HepG2 (cell line): ENCODE data around the gene RASD1. TPM values are rescaled to one million over a fixed set of nuclear protein-coding genes. Genes with fewer than 3 reads are reported as not detected.

Experiments
- ATAC-seq: fragments of 200-7000 bp; cut with Tn5 transposase; 3 replicates; pipeline ENCODE4 v1.9.1; 2020; ENCODE audit warnings: mild to moderate bottlenecking, moderate library complexity
- BruUV-seq: library from RNA; stranded (reverse); fragments of 400-500 nt; replicated peaks from 2 replicates; lab custom pipeline; 2021; lab: Mats Ljungman, UMichigan
- CTCF ChIA-PET: fragments of 300-600 bp; formaldehyde crosslinking; extraction: SDS; loops from one replicate; lab custom pipeline; 2021; ENCODE audit warnings: low total read pairs, inconsistent platforms, low intra/inter-chr PET ratio; lab: Yijun Ruan, JAX
- POLR2A ChIA-PET: fragments of 350-600 bp; sonication (Branson Sonifier 250); formaldehyde crosslinking; loops from one replicate; lab custom pipeline; 2020; ENCODE audit warnings: antibody characterized with exemption, inconsistent platforms; lab: Yijun Ruan, JAX
- DNase-seq: peaks from one replicate; pipeline ENCODE4 v3.0.0-alpha.2; 2015; ENCODE audit warnings: low spot score
- FAIRE-seq: peaks from 3 replicates; lab custom pipeline; 2011; peaks lifted over from hg19 to GRCh38; lab: Jason Lieb, UNC
- H2AFZ ChIP-seq: one replicate; pipeline ENCODE4 v1.6.1; 2011; ENCODE audit warnings: low read length, inconsistent platforms
- H3K27ac ChIP-seq: fragments of 300-600 bp; 3 replicates; pipeline ENCODE4 v1.8.0; 2011; ENCODE audit warnings: mixed run types, mild to moderate bottlenecking, mixed read lengths, low read length, inconsistent platforms; ENCODE audit not compliant: insufficient read depth; ENCODE audit errors: extremely low read length
- H3K27me3 ChIP-seq, 2 experiments: fragments of 200-600 bp in 1 of 2; 2 replicates in 1 of 2; 3 replicates in 1 of 2; pipeline versions ENCODE4 v1.6.0 to v1.8.0; 2011; ENCODE audit warnings: low read length in 2 of 2, mild to moderate bottlenecking in 2 of 2, moderate library complexity in 2 of 2, inconsistent platforms in 1 of 2; ENCODE audit not compliant: insufficient read depth in 2 of 2, control insufficient read depth in 1 of 2
- H3K36me3 ChIP-seq, 2 experiments: fragments of 200-600 bp in 1 of 2; replicated peaks in 1 of 2; 2 replicates in 1 of 2; 3 replicates in 1 of 2; pipeline versions ENCODE4 v1.5.1 to v1.8.0; 2011; ENCODE audit warnings: low read length in 2 of 2, inconsistent platforms in 1 of 2; ENCODE audit not compliant: insufficient read depth in 2 of 2, control insufficient read depth in 1 of 2
- H3K4me1 ChIP-seq: 2 replicates; pipeline ENCODE4 v1.5.1; 2012; ENCODE audit warnings: low read length, inconsistent platforms; ENCODE audit not compliant: insufficient read depth
- H3K4me2 ChIP-seq: 2 replicates; pipeline ENCODE4 v1.6.0; 2011; ENCODE audit warnings: low read depth, low read length, inconsistent platforms
- H3K4me3 ChIP-seq, 3 experiments: fragments of 200-600 bp in 1 of 3; sonication (generic), shearing (Covaris generic) in 1 of 3; replicated peaks in 1 of 3; 2 replicates each; pipeline ENCODE4 v1.5.1; 2011 to 2016; ENCODE audit warnings: low read length in 3 of 3, inconsistent platforms in 2 of 3, low read depth in 2 of 3, mild to moderate bottlenecking in 2 of 3, control low read depth in 1 of 3, mixed read lengths in 1 of 3; ENCODE audit not compliant: insufficient read depth in 1 of 3
- H3K79me2 ChIP-seq: one replicate; pipeline ENCODE4 v1.6.1; 2011; ENCODE audit warnings: low read length, inconsistent platforms; ENCODE audit not compliant: insufficient read depth
- H3K9ac ChIP-seq: 2 replicates; pipeline ENCODE4 v1.6.0; 2011; ENCODE audit warnings: mild to moderate bottlenecking, low read depth, low read length, inconsistent platforms; ENCODE audit not compliant: insufficient read depth
- H3K9me3 ChIP-seq: 2 replicates; pipeline ENCODE4 v1.5.1; 2012; ENCODE audit warnings: mild to moderate bottlenecking, low read length
- H4K20me1 ChIP-seq: 2 replicates; pipeline ENCODE4 v1.6.0; 2011; ENCODE audit warnings: inconsistent platforms, mild to moderate bottlenecking, low read length, moderate library complexity; ENCODE audit not compliant: insufficient read depth
- CBX1 ChIP-seq: IDR thresholded peaks from one replicate; pipeline ENCODE4 v1.6.1; 2016; ENCODE audit warnings: antibody characterized with exemption, low read depth
- ELF1 ChIP-seq: sonication (generic); formaldehyde crosslinking; IDR thresholded peaks from 2 replicates; pipeline ENCODE4 v1.4.0; 2020; ENCODE audit warnings: missing genetic modification reagents
- GATAD2A ChIP-seq: IDR thresholded peaks from 2 replicates; pipeline ENCODE4 v1.6.1; 2016
- MED13 ChIP-seq: sonication (generic); formaldehyde crosslinking; IDR thresholded peaks from 2 replicates; pipeline ENCODE4 v1.5.0; 2020; ENCODE audit warnings: missing genetic modification reagents
- MYNN ChIP-seq: sonication (generic); formaldehyde crosslinking; IDR thresholded peaks from 2 replicates; pipeline ENCODE4 v1.4.0; 2020; ENCODE audit warnings: mild to moderate bottlenecking, low read depth, missing genetic modification reagents
- NR3C1 ChIP-seq: sonication (generic); formaldehyde crosslinking; IDR thresholded peaks from 2 replicates; pipeline ENCODE4 v1.4.0; 2020; ENCODE audit warnings: missing genetic modification reagents
- SRSF4 ChIP-seq: fragments of 200-400 bp; formaldehyde crosslinking; IDR thresholded peaks from one replicate; pipeline ENCODE4 v1.6.1; 2018; ENCODE audit warnings: mild to moderate bottlenecking, low read depth, low read length, moderate library complexity; ENCODE audit not compliant: poor library complexity, severe bottlenecking
- ZNF253 ChIP-seq: sonication (generic); formaldehyde crosslinking; IDR thresholded peaks from 2 replicates; pipeline ENCODE4 v1.8.0; 2022; ENCODE audit warnings: mild to moderate bottlenecking, missing genetic modification reagents, borderline replicate concordance
- WGBS: methylation state at CpG from one replicate; pipeline ENCODE4 v1.1.6; 2017; ENCODE audit warnings: low lambda C conversion rate; 5-methylcytosine and 5-hydroxymethylcytosine counted together
- in situ Hi-C: cut with HindIII; loops from 2 replicates; pipeline ENCODE4 v1.10.0; 2017; ENCODE audit warnings: low pct_unique_long_range_greater_than_20kb; ENCODE audit not compliant: extremely low pct_ligation_motif_present
- intact Hi-C: fragments of 100-400 bp; cut with micrococcal nuclease; formaldehyde crosslinking; loops from one replicate; pipeline ENCODE4 v1.10.0; 2022; ENCODE audit not compliant: unreplicated experiment
- polyA plus RNA-seq, 8 experiments: library from polyadenylated mRNA; depleted of rRNA in 3 of 8; stranded (reverse) in 7 of 8; unstranded in 1 of 8; fragments of >200 nt; fragmentation: Illumina TruSeq in 4 of 8; extraction: Trizol in 4 of 8; gene quantifications; 2 replicates each; pipeline versions ENCODE4 v1.2.1 to v1.2.3, GENCODE V29; 2011 to 2016; ENCODE audit warnings: low read depth in 4 of 8, missing spikeins in 1 of 8, mixed read lengths in 1 of 8; ENCODE audit not compliant: insufficient read depth in 1 of 8
- total RNA-seq, 5 experiments: library from RNA; depleted of rRNA; stranded (reverse); fragments of >200 nt; fragmentation: Illumina TruSeq; extraction: Trizol; gene quantifications; 2 replicates each; pipeline ENCODE4 v1.2.3, GENCODE V29; 2016; ENCODE audit warnings: low read depth in 1 of 5
- TF ChIP-seq, protein P1 (sequence below): IDR thresholded peaks from 2 replicates; pipeline ENCODE4 v1.6.1; 2016; ENCODE audit warnings: low read depth

Gene RASD1
- total and polyA plus RNA-seq, 2 of the 13 experiments (the other 11 are each of a cell fraction or from before 2014, with no cell fraction given) = 1.6 to 4.2 TPM

DNA sequence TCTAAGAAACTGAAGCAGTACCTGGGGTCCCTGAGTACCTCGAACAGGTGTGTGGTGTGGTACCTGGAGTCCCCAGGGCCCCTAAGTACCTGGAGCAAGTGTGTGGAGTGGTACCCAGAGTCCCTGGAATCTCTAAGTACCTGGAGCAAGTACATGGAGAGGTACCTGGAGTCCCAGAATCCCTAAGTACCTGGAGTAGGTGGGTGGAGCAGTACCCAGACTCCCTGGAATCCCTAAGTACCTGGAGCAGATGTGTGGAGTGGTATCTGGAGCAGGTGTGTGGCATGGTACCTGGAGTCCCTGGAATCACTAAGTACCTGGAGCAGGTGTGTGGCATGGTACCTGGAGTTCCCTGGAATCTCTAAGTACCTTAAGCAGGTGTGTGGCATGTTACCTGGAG, 41.9 kb downstream of the RASD1 start:
- POLR2A ChIA-PET = interaction anchor here (1.2 kb wide), 1 partner anchor 42 kb away, joined by 6 read pairs; the partner anchor contains the start of gene RASD1
- BruUV-seq = no TSS peak
- no peak overlapping the region for H3K9ac ChIP-seq
- no peak overlapping the region for H3K4me2 ChIP-seq
- TF ChIP-seq SRSF4 (no peak), CBX1 (no peak), ELF1 (CRISPR knock-in tag) (no peak), NR3C1 (CRISPR knock-in tag) (no peak), MED13 (CRISPR knock-in tag) (no peak), ZNF253 (no peak), MYNN (CRISPR knock-in tag) (no peak), GATAD2A (CRISPR knock-in tag) (no peak)
- TF ChIP-seq, protein P1, sequence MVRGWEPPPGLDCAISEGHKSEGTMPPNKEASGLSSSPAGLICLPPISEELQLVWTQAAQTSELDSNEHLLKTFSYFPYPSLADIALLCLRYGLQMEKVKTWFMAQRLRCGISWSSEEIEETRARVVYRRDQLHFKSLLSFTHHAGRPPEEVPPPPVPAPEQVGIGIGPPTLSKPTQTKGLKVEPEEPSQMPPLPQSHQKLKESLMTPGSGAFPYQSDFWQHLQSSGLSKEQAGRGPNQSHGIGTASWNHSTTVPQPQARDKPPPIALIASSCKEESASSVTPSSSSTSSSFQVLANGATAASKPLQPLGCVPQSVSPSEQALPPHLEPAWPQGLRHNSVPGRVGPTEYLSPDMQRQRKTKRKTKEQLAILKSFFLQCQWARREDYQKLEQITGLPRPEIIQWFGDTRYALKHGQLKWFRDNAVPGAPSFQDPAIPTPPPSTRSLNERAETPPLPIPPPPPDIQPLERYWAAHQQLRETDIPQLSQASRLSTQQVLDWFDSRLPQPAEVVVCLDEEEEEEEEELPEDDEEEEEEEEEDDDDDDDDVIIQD (CRISPR knock-in tag) = no peak
- TF ChIP-seq, all 625 proteins: peak for 0
- H3K9me3 ChIP-seq = no peaks in the 10 kb centered on the region
- ATAC-seq (no peak), DNase-seq (no peak), FAIRE-seq (no peak)
- H3K36me3 ChIP-seq = no peaks in the 10 kb centered on the region
- no peak overlapping the region for H3K27ac ChIP-seq
- WGBS = 38% methylated on average over 1 of the region's 1 CpG
- in situ Hi-C loops (no loop called here), intact Hi-C loops (no loop called here)
- no peak overlapping the region for H3K4me3 ChIP-seq
- no peaks in the 10 kb centered on the region for H4K20me1 ChIP-seq
- H3K4me1 ChIP-seq = peaks cover 39% of the 10 kb centered on the region
- H3K79me2 ChIP-seq = no peaks in the 10 kb centered on the region
- CTCF ChIA-PET = no interaction called here
- 0 out of 5 replicates have a peak, but pooled peaks cover 0 to 13% of the 10 kb centered on the region in 2 experiments for H3K27me3 ChIP-seq
- no peak overlapping the region for H2AFZ ChIP-seq
